Measurements from ENCODE around the gene RAB5B. TPM values are rescaled to one million over a fixed set of nuclear protein-coding genes. Genes with fewer than 3 reads are reported as not detected.
A peak's percentile ranks its signal among the peaks of the same experiment; 100 is the strongest.

RAB5B gene
- total and polyA plus RNA-seq, 5 donors from 2014 or later: 60.8 to 73.4 (median 67.4) TPM

DNA sequence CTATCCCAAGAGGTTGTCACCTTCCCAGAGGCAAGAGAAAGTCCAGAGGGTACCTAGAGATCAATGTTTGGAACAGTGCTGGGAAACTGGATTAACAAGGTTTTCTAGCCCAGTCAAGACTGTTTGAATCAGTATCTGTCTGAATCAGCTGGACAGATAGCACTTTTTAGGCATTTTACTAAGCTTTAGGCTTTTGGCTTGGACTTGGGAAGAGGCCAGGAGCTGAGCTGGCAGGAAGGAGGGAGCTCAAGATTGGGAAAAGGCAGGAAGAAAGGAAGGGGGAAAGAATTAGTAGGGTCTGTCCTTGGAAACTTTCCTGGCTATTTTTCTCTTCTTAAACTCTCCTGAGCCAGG lies 55.3 kb downstream of the RAB5B start:
- Mint-ChIP-seq H3K9me3 (no peaks in the 10 kb centered on the region), H3K27ac (peak overlapping the region in 2 of 3 donors; percentile 91 to 93), H3K36me3 (peaks cover 55% of the 10 kb centered on the region), H3K4me1 (peaks cover 26 to 95% (median 58%) of the 10 kb centered on the region in 4 donors), H3K4me3 (peak overlapping the region in 3 of 4 donors; percentile 47 to 93 (median 56)), H3K27me3 (no peaks in the 10 kb centered on the region)
- Histone ChIP-seq H3K27ac (ENCODE audit: insufficient read depth, low read length, poor library complexity, severe bottlenecking) (peak overlapping the region; percentile 53), H3K27me3 (ENCODE audit: control insufficient read depth, insufficient read depth, low read length) (no peaks in the 10 kb centered on the region), H3K9me3 (ENCODE audit: control insufficient read depth in 2 of 2, low read length in 2 of 2) (no peaks in the 10 kb centered on the region), H3K4me3 (ENCODE audit: low read depth, low read length) (peak overlapping the region; percentile 38), H3K36me3 (ENCODE audit: control insufficient read depth, insufficient read depth, low read length) (peaks cover 34% of the 10 kb centered on the region), H3K4me1 (ENCODE audit: control insufficient read depth, insufficient read depth, low read length, poor library complexity, severe bottlenecking) (peaks cover 78% of the 10 kb centered on the region)
- ATAC-seq (ENCODE audit: low read depth in 2 of 2) (no peak), DNase-seq (no peak)

- H3K27ac ChIP-seq (ENCODE audit: insufficient read depth, low read length, poor library complexity, severe bottlenecking): peak overlapping the region; percentile 53
- H3K4me3 ChIP-seq (ENCODE audit: low read depth, low read length): no peak overlapping the region
- H3K36me3 ChIP-seq (ENCODE audit: control insufficient read depth, insufficient read depth, low read length): peaks cover 33% of the 10 kb centered on the region
- H3K4me3 Mint-ChIP-seq: peak overlapping the region; percentile 8 to 93 (median 28)
- H3K4me1 ChIP-seq (ENCODE audit: control insufficient read depth, insufficient read depth, low read length, poor library complexity, severe bottlenecking): peaks cover 78% of the 10 kb centered on the region
- no peaks in the 10 kb centered on the region for H3K27me3 ChIP-seq (ENCODE audit: control insufficient read depth, insufficient read depth, low read length)
- peaks cover 25 to 95% (median 60%) of the 10 kb centered on the region in 4 donors for H3K4me1 Mint-ChIP-seq
- H3K27me3 Mint-ChIP-seq: no peaks in the 10 kb centered on the region
- DNase-seq (peak in 2 of 3 donors; percentile 19 to 72), ATAC-seq (ENCODE audit: low read depth in 2 of 2) (no peak)
- peak overlapping the region; percentile 91 to 94 (median 93) for H3K27ac Mint-ChIP-seq
- H3K9me3 ChIP-seq (ENCODE audit: control insufficient read depth in 2 of 2, low read length in 2 of 2): no peaks in the 10 kb centered on the region
- H3K9me3 Mint-ChIP-seq: no peaks in the 10 kb centered on the region
- H3K36me3 Mint-ChIP-seq: peaks cover 59% of the 10 kb centered on the region
Observed at GRCh38 chr12:56029666-56030293, 55.9 kb downstream of the RAB5B start.

- H3K4me3 Mint-ChIP-seq: peak overlapping the region; percentile 51 to 77 (median 62)
- peaks cover 28 to 95% (median 73%) of the 10 kb centered on the region in 4 donors for H3K4me1 Mint-ChIP-seq
- H3K36me3 Mint-ChIP-seq: peaks cover 61% of the 10 kb centered on the region
Observed at GRCh38 chr12:56031987-56032386, 58.1 kb downstream of the RAB5B start.

GRCh38 chr12:56034586-56035332 lies 60.9 kb downstream of the RAB5B start:
- H3K9me3 Mint-ChIP-seq: no peaks in the 10 kb centered on the region
- H3K27ac Mint-ChIP-seq: peak overlapping the region; percentile 83 to 91 (median 88)
- H3K4me1 Mint-ChIP-seq: peaks cover 37 to 92% (median 69%) of the 10 kb centered on the region in 4 donors
- H3K27me3 ChIP-seq (ENCODE audit: control insufficient read depth, insufficient read depth, low read length): no peaks in the 10 kb centered on the region
- peaks cover 16% of the 10 kb centered on the region for H3K36me3 ChIP-seq (ENCODE audit: control insufficient read depth, insufficient read depth, low read length)
- H3K27me3 Mint-ChIP-seq: no peaks in the 10 kb centered on the region
- H3K27ac ChIP-seq (ENCODE audit: insufficient read depth, low read length, poor library complexity, severe bottlenecking): peak overlapping the region; percentile 86
- DNase-seq (peak; percentile 65 to 70 (median 65)), ATAC-seq (ENCODE audit: low read depth in 2 of 2) (peak; percentile 54 to 59)
- peak overlapping the region; percentile 72 to 85 (median 78) for H3K4me3 Mint-ChIP-seq
- peaks cover 47% of the 10 kb centered on the region for H3K36me3 Mint-ChIP-seq
- no peaks in the 10 kb centered on the region for H3K9me3 ChIP-seq (ENCODE audit: control insufficient read depth in 2 of 2, low read length in 2 of 2)
- H3K4me1 ChIP-seq (ENCODE audit: control insufficient read depth, insufficient read depth, low read length, poor library complexity, severe bottlenecking): peaks cover 82% of the 10 kb centered on the region
- H3K4me3 ChIP-seq (ENCODE audit: low read depth, low read length): peak overlapping the region; percentile 55

More at GRCh38 chr12:56031987-56032386, 58.1 kb downstream of the RAB5B start:
- Histone ChIP-seq H3K4me1 (ENCODE audit: control insufficient read depth, insufficient read depth, low read length, poor library complexity, severe bottlenecking) (peaks cover 86% of the 10 kb centered on the region), H3K27ac (ENCODE audit: insufficient read depth, low read length, poor library complexity, severe bottlenecking) (peak overlapping the region; percentile 85), H3K9me3 (ENCODE audit: control insufficient read depth in 2 of 2, low read length in 2 of 2) (no peaks in the 10 kb centered on the region), H3K4me3 (ENCODE audit: low read depth, low read length) (peak overlapping the region; percentile 47), H3K27me3 (ENCODE audit: control insufficient read depth, insufficient read depth, low read length) (no peaks in the 10 kb centered on the region), H3K36me3 (ENCODE audit: control insufficient read depth, insufficient read depth, low read length) (peaks cover 30% of the 10 kb centered on the region)
- ATAC-seq (ENCODE audit: low read depth in 2 of 2) (peak; percentile 57 to 67), DNase-seq (peak; percentile 30 to 73 (median 50))
- Mint-ChIP-seq H3K9me3 (no peaks in the 10 kb centered on the region), H3K27me3 (no peaks in the 10 kb centered on the region), H3K27ac (peak overlapping the region; percentile 91 to 97 (median 94))

DNA sequence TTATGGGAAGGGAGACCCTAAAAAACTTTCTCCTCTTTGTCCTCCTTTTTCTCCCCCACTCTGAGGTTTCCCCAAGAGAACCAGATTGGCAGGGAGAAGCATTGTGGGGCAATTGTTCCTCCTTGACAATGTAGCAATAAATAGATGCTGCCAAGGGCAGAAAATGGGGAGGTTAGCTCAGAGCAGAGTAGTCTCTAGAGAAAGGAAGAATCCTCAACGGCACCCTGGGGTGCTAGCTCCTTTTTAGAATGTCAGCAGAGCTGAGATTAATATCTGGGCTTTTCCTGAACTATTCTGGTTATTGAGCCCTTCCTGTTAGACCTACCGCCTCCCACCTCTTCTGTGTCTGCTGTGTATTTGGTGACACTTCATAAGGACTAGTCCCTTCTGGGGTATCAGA lies 63.3 kb downstream of the RAB5B start:
- Mint-ChIP-seq H3K27me3 (no peaks in the 10 kb centered on the region), H3K4me1 (peaks cover 35 to 86% (median 67%) of the 10 kb centered on the region in 4 donors), H3K27ac (peak overlapping the region; percentile 88 to 98 (median 91)), H3K4me3 (peak overlapping the region; percentile 39 to 76 (median 66)), H3K36me3 (peaks cover 44% of the 10 kb centered on the region), H3K9me3 (no peaks in the 10 kb centered on the region)
- H3K36me3 ChIP-seq (ENCODE audit: control insufficient read depth, insufficient read depth, low read length): peaks cover 14% of the 10 kb centered on the region
- DNase-seq (no peak), ATAC-seq (ENCODE audit: low read depth in 2 of 2) (no peak)
- H3K4me1 ChIP-seq (ENCODE audit: control insufficient read depth, insufficient read depth, low read length, poor library complexity, severe bottlenecking): peaks cover 85% of the 10 kb centered on the region
- no peaks in the 10 kb centered on the region for H3K27me3 ChIP-seq (ENCODE audit: control insufficient read depth, insufficient read depth, low read length)
- no peaks in the 10 kb centered on the region for H3K9me3 ChIP-seq (ENCODE audit: control insufficient read depth in 2 of 2, low read length in 2 of 2)
- peak overlapping the region; percentile 54 for H3K4me3 ChIP-seq (ENCODE audit: low read depth, low read length)
- peak overlapping the region; percentile 86 for H3K27ac ChIP-seq (ENCODE audit: insufficient read depth, low read length, poor library complexity, severe bottlenecking)

- peaks cover 6% of the 10 kb centered on the region for H3K36me3 ChIP-seq (ENCODE audit: control insufficient read depth, insufficient read depth, low read length)
- peaks cover 41% of the 10 kb centered on the region for H3K36me3 Mint-ChIP-seq
- no peak for ATAC-seq (ENCODE audit: low read depth in 2 of 2)
- peak overlapping the region; percentile 84 to 91 (median 88) for H3K27ac Mint-ChIP-seq
- H3K9me3 Mint-ChIP-seq: no peaks in the 10 kb centered on the region
- no peaks in the 10 kb centered on the region for H3K27me3 Mint-ChIP-seq
- H3K4me1 ChIP-seq (ENCODE audit: control insufficient read depth, insufficient read depth, low read length, poor library complexity, severe bottlenecking): peaks cover 83% of the 10 kb centered on the region
- peak overlapping the region; percentile 46 for H3K4me3 ChIP-seq (ENCODE audit: low read depth, low read length)
- H3K9me3 ChIP-seq (ENCODE audit: control insufficient read depth in 2 of 2, low read length in 2 of 2): no peaks in the 10 kb centered on the region
- peak in 1 of 3 donors; percentile 66 for DNase-seq
- no peaks in the 10 kb centered on the region for H3K27me3 ChIP-seq (ENCODE audit: control insufficient read depth, insufficient read depth, low read length)
- H3K4me3 Mint-ChIP-seq: peak overlapping the region; percentile 60 to 83 (median 74)
- peaks cover 34 to 84% (median 66%) of the 10 kb centered on the region in 4 donors for H3K4me1 Mint-ChIP-seq
- peak overlapping the region; percentile 86 for H3K27ac ChIP-seq (ENCODE audit: insufficient read depth, low read length, poor library complexity, severe bottlenecking)
Observed at GRCh38 chr12:56038022-56038655, 64.3 kb downstream of the RAB5B start.

GRCh38 chr12:56040151-56040550 lies 66.3 kb downstream of the RAB5B start:
- H3K27ac Mint-ChIP-seq: peak overlapping the region in 2 of 3 donors; percentile 89 to 98

More at GRCh38 chr12:56040151-56040550, 66.3 kb downstream of the RAB5B start:
- H3K36me3 ChIP-seq (ENCODE audit: control insufficient read depth, insufficient read depth, low read length): peaks cover 23% of the 10 kb centered on the region
- no peaks in the 10 kb centered on the region for H3K27me3 ChIP-seq (ENCODE audit: control insufficient read depth, insufficient read depth, low read length)
- Mint-ChIP-seq H3K4me3 (peak overlapping the region in 3 of 4 donors; percentile 95 to 100 (median 97)), H3K4me1 (peaks cover 29 to 77% (median 59%) of the 10 kb centered on the region in 4 donors), H3K9me3 (no peaks in the 10 kb centered on the region), H3K36me3 (peaks cover 36% of the 10 kb centered on the region), H3K27me3 (no peaks in the 10 kb centered on the region)
- DNase-seq: peak in 1 of 3 donors; percentile 67
- no peaks in the 10 kb centered on the region for H3K9me3 ChIP-seq (ENCODE audit: control insufficient read depth in 2 of 2, low read length in 2 of 2)
- H3K4me3 ChIP-seq (ENCODE audit: low read depth, low read length): peak overlapping the region; percentile 7
- peak overlapping the region; percentile 86 for H3K27ac ChIP-seq (ENCODE audit: insufficient read depth, low read length, poor library complexity, severe bottlenecking)
- H3K4me1 ChIP-seq (ENCODE audit: control insufficient read depth, insufficient read depth, low read length, poor library complexity, severe bottlenecking): peaks cover 77% of the 10 kb centered on the region
- ATAC-seq (ENCODE audit: low read depth in 2 of 2): no peak

Data from CD4-positive, CD25-positive, alpha-beta regulatory T cell (primary cell).